Upper lobe of right lung (tissue), 1 donor: ENCODE data around the gene FAM25C. TPM values are rescaled to one million over a fixed set of nuclear protein-coding genes. Genes with fewer than 3 reads are reported as not detected.
A peak's percentile ranks its signal among the peaks of the same experiment; 100 is the strongest.
"Not testable (repeated sequence)": the region's sequence is repeated elsewhere in the genome, so short reads cannot be mapped to it uniquely, and the experiment has no call there.

Experiments
- ATAC-seq: fragments of 200-7000 bp; cut with Tn5 transposase; one replicate; pipeline ENCODE4 v1.9.1; 2020; ENCODE audit warnings: mild to moderate bottlenecking, moderate library complexity
- DNase-seq: peaks from one replicate; pipeline ENCODE4 v3.0.0-alpha.2; 2020
- H3K27ac ChIP-seq: fragments of 200-600 bp; one replicate; pipeline ENCODE4 v1.8.0; 2022
- H3K27me3 ChIP-seq: fragments of 200-600 bp; one replicate; pipeline ENCODE4 v1.8.0; 2022; ENCODE audit warnings: mild to moderate bottlenecking
- H3K36me3 ChIP-seq: fragments of 200-600 bp; one replicate; pipeline ENCODE4 v1.8.0; 2022
- H3K4me1 ChIP-seq: fragments of 200-600 bp; one replicate; pipeline ENCODE4 v1.8.0; 2022
- H3K4me3 ChIP-seq: fragments of 200-600 bp; one replicate; pipeline ENCODE4 v1.8.0; 2022; ENCODE audit warnings: mild to moderate bottlenecking
- H3K9me3 ChIP-seq: fragments of 200-600 bp; one replicate; pipeline ENCODE4 v1.8.0; 2022
- CTCF ChIP-seq: fragments of 200-600 bp; IDR thresholded peaks from one replicate; pipeline ENCODE4 v1.8.0; 2022; ENCODE audit warnings: antibody characterized with exemption
- intact Hi-C: fragments of 100-400 bp; cut with DNase I; formaldehyde crosslinking; loops from one replicate; pipeline ENCODE4 v1.11.0; 2022
- total RNA-seq: library from RNA; stranded (reverse); fragmentation: NEBNext Ultra II Directional; extraction: Animal tissue kit (Norgen Biotek cat#: 25700); gene quantifications from one replicate; pipeline ENCODE4 v1.2.1, GENCODE V29; 2021
- donor health status: DM: no; HTN: yes; CAD: no; lungs with severe emphysema.

The FAM25C gene
- total RNA-seq, 1 donor from 2014 or later: not detected

GRCh38 chr10:47986413-47987230 is 13.0 kb downstream of the FAM25C start:
- intact Hi-C loops, H3K4me1 ChIP-seq, H3K27me3 ChIP-seq, DNase-seq, H3K9me3 ChIP-seq, H3K27ac ChIP-seq, H3K4me3 ChIP-seq, H3K36me3 ChIP-seq: not testable (repeated sequence)
- TF ChIP-seq CTCF: peak; percentile 15
- ATAC-seq: peak; percentile 81

- intact Hi-C loops, H3K27ac ChIP-seq, ATAC-seq, H3K4me1 ChIP-seq, H3K4me3 ChIP-seq, H3K27me3 ChIP-seq, DNase-seq, H3K36me3 ChIP-seq, H3K9me3 ChIP-seq: not testable (repeated sequence)
Observed at GRCh38 chr10:47975409-47975808, 24.2 kb downstream of the FAM25C start.

- H3K27me3 ChIP-seq, H3K27ac ChIP-seq, intact Hi-C loops, H3K4me3 ChIP-seq, H3K4me1 ChIP-seq, H3K9me3 ChIP-seq, DNase-seq, ATAC-seq, H3K36me3 ChIP-seq: not testable (repeated sequence)
Observed at GRCh38 chr10:47973131-47973530, 26.5 kb downstream of the FAM25C start.

GRCh38 chr10:47972077-47972476 is 27.5 kb downstream of the FAM25C start:
- H3K4me3 ChIP-seq, H3K4me1 ChIP-seq, intact Hi-C loops, DNase-seq, H3K36me3 ChIP-seq, H3K27ac ChIP-seq, H3K9me3 ChIP-seq, H3K27me3 ChIP-seq: not testable (repeated sequence)
- peak; percentile 36 for ATAC-seq

- H3K4me1 ChIP-seq, H3K4me3 ChIP-seq, H3K27ac ChIP-seq, ATAC-seq, H3K27me3 ChIP-seq, H3K36me3 ChIP-seq, intact Hi-C loops, H3K9me3 ChIP-seq, DNase-seq: not testable (repeated sequence)
Observed at GRCh38 chr10:47971598-47971997, 28.0 kb downstream of the FAM25C start.

GRCh38 chr10:47970047-47970446 is 29.5 kb downstream of the FAM25C start:
- H3K9me3 ChIP-seq, H3K36me3 ChIP-seq, H3K4me1 ChIP-seq, H3K4me3 ChIP-seq, intact Hi-C loops, DNase-seq, H3K27me3 ChIP-seq, H3K27ac ChIP-seq: not testable (repeated sequence)
- peak; percentile 32 for ATAC-seq

- intact Hi-C loops, DNase-seq, H3K4me1 ChIP-seq, H3K27ac ChIP-seq, ATAC-seq, H3K36me3 ChIP-seq, H3K27me3 ChIP-seq, H3K9me3 ChIP-seq, H3K4me3 ChIP-seq: not testable (repeated sequence)
Observed at GRCh38 chr10:47968988-47969387, 30.6 kb downstream of the FAM25C start.

GRCh38 chr10:47964280-47965063 is 35.1 kb downstream of the FAM25C start:
- DNase-seq, H3K27me3 ChIP-seq, H3K27ac ChIP-seq, H3K4me3 ChIP-seq, H3K36me3 ChIP-seq, H3K4me1 ChIP-seq, H3K9me3 ChIP-seq, intact Hi-C loops: not testable (repeated sequence)
- ATAC-seq: peak; percentile 27

- DNase-seq, intact Hi-C loops, H3K27ac ChIP-seq, H3K9me3 ChIP-seq, H3K4me3 ChIP-seq, H3K4me1 ChIP-seq, ATAC-seq, H3K27me3 ChIP-seq, H3K36me3 ChIP-seq: not testable (repeated sequence)
Observed at GRCh38 chr10:47962785-47963184, 36.8 kb downstream of the FAM25C start.

GRCh38 chr10:47960699-47961098 is 38.9 kb downstream of the FAM25C start:
- H3K9me3 ChIP-seq, H3K36me3 ChIP-seq, DNase-seq, intact Hi-C loops, H3K4me3 ChIP-seq, ATAC-seq, H3K4me1 ChIP-seq, H3K27ac ChIP-seq, H3K27me3 ChIP-seq: not testable (repeated sequence)

- ATAC-seq: peak; percentile 8
- DNase-seq, H3K9me3 ChIP-seq, H3K4me3 ChIP-seq, H3K4me1 ChIP-seq, H3K36me3 ChIP-seq, intact Hi-C loops, H3K27ac ChIP-seq, H3K27me3 ChIP-seq: not testable (repeated sequence)
Observed at GRCh38 chr10:47959677-47960076, 39.9 kb downstream of the FAM25C start.

GRCh38 chr10:47957158-47957557 is 42.4 kb downstream of the FAM25C start:
- H3K27me3 ChIP-seq, H3K4me3 ChIP-seq, H3K27ac ChIP-seq, H3K36me3 ChIP-seq, intact Hi-C loops, H3K4me1 ChIP-seq, H3K9me3 ChIP-seq: not testable (repeated sequence)
- ATAC-seq (peak; percentile 18), DNase-seq (peak; percentile 61)

- peak; percentile 34 for ATAC-seq
- H3K4me3 ChIP-seq, H3K27ac ChIP-seq, intact Hi-C loops, H3K9me3 ChIP-seq, DNase-seq, H3K4me1 ChIP-seq, H3K36me3 ChIP-seq, H3K27me3 ChIP-seq: not testable (repeated sequence)
Observed at GRCh38 chr10:47947424-47947823, 52.2 kb downstream of the FAM25C start.
